ENCODE measurements around the gene ATP2A3. TPM values are rescaled to one million over a fixed set of nuclear protein-coding genes. Genes with fewer than 3 reads are reported as not detected.

Gene ATP2A3
- total and polyA plus RNA-seq, 11 donors, result 3.3 to 21.8 (median 7.0) TPM

DNA sequence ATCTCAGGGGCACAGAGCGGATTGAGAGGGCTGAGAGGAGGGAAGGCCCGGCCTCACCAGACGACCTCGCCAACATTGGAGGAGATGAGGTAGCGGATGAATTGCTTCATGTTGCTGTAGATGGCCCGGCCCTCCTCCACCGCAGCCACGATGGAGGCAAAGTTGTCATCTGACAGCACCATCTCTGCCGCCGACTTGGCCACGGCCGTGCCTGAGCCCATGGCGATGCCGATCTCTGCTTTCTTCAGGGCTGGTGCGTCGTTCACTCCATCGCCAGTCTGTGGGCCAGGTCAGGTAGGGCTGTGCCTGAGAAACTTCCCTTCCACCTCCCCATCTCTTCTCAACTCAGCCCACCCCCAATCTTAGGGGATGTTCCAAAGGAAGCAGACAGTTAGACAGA is 26.9 kb downstream of the ATP2A3 start:
- ATAC-seq, result no peak
- no peak overlapping the region for H3K27ac ChIP-seq
- no peaks in the 10 kb centered on the region for H3K9me3 ChIP-seq
- 96 to 99% (median 97%) methylated on average over 13 to 17 of the region's 17 CpGs for WGBS, 4 donors
- H3K36me3 ChIP-seq, result peaks cover 0 to 51% (median 6%) of the 10 kb centered on the region in 9 donors
- peaks cover 0 to 6% (median 0%) of the 10 kb centered on the region in 12 donors for H3K4me1 ChIP-seq
- H3K27me3 ChIP-seq, result no peaks in the 10 kb centered on the region
- no peak overlapping the region for H3K4me3 ChIP-seq
- TF ChIP-seq POLR2A (IDR thresholded peaks at IDR 0.05), result no peak
- TF ChIP-seq, protein P1, sequence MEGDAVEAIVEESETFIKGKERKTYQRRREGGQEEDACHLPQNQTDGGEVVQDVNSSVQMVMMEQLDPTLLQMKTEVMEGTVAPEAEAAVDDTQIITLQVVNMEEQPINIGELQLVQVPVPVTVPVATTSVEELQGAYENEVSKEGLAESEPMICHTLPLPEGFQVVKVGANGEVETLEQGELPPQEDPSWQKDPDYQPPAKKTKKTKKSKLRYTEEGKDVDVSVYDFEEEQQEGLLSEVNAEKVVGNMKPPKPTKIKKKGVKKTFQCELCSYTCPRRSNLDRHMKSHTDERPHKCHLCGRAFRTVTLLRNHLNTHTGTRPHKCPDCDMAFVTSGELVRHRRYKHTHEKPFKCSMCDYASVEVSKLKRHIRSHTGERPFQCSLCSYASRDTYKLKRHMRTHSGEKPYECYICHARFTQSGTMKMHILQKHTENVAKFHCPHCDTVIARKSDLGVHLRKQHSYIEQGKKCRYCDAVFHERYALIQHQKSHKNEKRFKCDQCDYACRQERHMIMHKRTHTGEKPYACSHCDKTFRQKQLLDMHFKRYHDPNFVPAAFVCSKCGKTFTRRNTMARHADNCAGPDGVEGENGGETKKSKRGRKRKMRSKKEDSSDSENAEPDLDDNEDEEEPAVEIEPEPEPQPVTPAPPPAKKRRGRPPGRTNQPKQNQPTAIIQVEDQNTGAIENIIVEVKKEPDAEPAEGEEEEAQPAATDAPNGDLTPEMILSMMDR (IDR thresholded peaks at IDR 0.05), result no peak
- DNase-seq, result no peak
- intact Hi-C loops (cut with DNase I), result loop anchor here in 4 of 10 donors (2.0 to 10.0 kb wide), 4 partner anchors 65 to 135 kb away; no protein-coding TSS in a partner anchor

DNA sequence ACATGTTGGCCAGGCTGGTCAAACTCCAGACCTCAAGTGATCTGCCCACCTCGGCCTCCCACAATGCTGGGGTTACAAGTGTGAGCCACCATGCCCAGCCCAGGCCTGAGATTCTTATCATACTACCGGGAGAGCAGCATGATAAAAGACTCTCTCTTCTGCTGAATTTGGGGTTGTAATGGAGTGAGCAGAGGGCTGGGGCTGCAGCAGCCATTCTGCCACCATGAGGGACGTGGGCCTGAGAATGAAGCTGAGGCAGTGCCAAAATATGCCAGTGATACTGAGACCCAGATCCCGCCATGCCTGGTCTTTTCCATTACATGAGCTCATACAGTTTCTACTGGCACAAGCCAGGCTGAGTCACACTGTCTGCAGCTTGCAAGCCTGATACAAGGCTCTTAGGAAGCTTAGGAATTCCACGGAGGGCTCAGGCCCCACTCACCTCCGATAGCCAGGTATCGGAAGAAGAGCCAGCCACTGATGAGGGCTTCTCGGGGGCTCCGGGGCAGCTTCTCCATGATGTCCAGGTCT is 28.3 kb downstream of the ATP2A3 start:
- Histone ChIP-seq H3K27me3 (no peaks in the 10 kb centered on the region), H3K36me3 (peaks cover 0 to 40% (median 6%) of the 10 kb centered on the region in 9 donors), H3K9me3 (no peaks in the 10 kb centered on the region), H3K4me1 (peaks cover 0 to 6% (median 0%) of the 10 kb centered on the region in 12 donors), H3K27ac (no peak overlapping the region), H3K4me3 (no peak overlapping the region)
- intact Hi-C loops (cut with DNase I), result loop anchor here in 9 of 10 donors (1.0 to 10.0 kb wide), 6 partner anchors 67 to 136 kb away; no protein-coding TSS in a partner anchor
- TF ChIP-seq POLR2A (IDR thresholded peaks at IDR 0.05), result no peak
- TF ChIP-seq, protein P1 (IDR thresholded peaks at IDR 0.05), result no peak
- peak in 1 of 4 donors; percentile 23 for ATAC-seq
- 94 to 98% (median 97%) methylated on average over 5 to 9 of the region's 9 CpGs for WGBS, 4 donors
- no peak for DNase-seq

DNA sequence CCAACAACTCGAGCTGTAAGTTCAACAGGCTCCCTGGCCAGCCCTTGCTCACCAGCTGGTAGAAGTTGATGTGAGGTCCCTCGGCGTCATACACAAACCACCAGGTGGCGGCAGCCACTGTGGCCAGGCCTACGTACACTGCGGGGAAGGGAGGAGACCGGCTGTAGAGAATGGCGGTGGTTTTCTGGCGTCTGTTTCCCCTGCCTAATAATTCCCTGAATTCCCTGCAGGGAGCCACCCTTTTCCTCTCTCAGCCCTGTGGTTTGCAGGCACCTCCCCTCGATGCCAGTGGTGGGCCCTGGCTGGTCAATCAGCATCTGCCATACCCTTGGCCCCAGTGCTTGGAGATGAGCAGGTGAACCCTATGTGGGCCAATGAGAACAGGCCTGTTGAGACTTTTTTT is 29.1 kb downstream of the ATP2A3 start:
- no peaks in the 10 kb centered on the region for H3K27me3 ChIP-seq
- no peak overlapping the region for H3K4me3 ChIP-seq
- no peak for TF ChIP-seq POLR2A (IDR thresholded peaks at IDR 0.05)
- TF ChIP-seq, protein P1 (IDR thresholded peaks at IDR 0.05), result peak; percentile 60 to 82 (median 72)
- intact Hi-C loops (cut with DNase I), result loop anchor here in 8 of 10 donors (1.0 to 10.0 kb wide), 5 partner anchors 69 to 137 kb away; no protein-coding TSS in a partner anchor
- ATAC-seq, result peak; percentile 87 to 98 (median 96)
- H3K27ac ChIP-seq, result no peak overlapping the region
- H3K9me3 ChIP-seq, result no peaks in the 10 kb centered on the region
- H3K36me3 ChIP-seq, result peaks cover 0 to 33% (median 6%) of the 10 kb centered on the region in 9 donors
- peak in 4 of 5 donors; percentile 73 to 83 (median 78) for DNase-seq
- 7 to 17% (median 12%) methylated on average over 10 of the region's 10 CpGs for WGBS, 4 donors
- H3K4me1 ChIP-seq, result peaks cover 0 to 6% (median 0%) of the 10 kb centered on the region in 12 donors

DNA sequence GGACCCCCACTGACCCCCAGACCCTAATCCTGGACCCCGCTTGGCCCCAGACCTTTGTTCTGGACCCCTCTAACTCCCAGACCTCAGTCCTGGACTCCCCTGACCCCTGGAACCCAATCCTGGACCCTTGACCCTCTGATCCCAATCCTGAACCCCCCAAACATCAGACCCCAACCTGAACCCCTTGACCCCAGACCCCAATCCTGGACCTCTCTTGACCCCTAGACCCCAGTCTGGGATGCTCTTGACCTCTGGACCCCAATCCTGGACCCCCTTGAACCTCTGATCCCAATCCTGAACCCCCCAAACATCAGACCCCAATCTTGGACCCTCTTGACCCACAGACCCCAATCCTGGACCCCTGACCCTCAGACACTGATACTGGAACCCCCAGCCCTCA is 34.5 kb downstream of the ATP2A3 start:
- Histone ChIP-seq H3K9me3 (no peaks in the 10 kb centered on the region), H3K27me3 (no peaks in the 10 kb centered on the region), H3K4me1 (peaks cover 0 to 18% (median 7%) of the 10 kb centered on the region in 12 donors), H3K36me3 (peaks cover 0 to 17% (median 0%) of the 10 kb centered on the region in 9 donors), H3K4me3 (no peak overlapping the region), H3K27ac (no peak overlapping the region)
- ATAC-seq (no peak), DNase-seq (no peak)
- TF ChIP-seq, protein P1 (IDR thresholded peaks at IDR 0.05), result no peak
- TF ChIP-seq POLR2A (IDR thresholded peaks at IDR 0.05), result no peak
- intact Hi-C loops (cut with DNase I), result loop anchor here in 3 of 10 donors (5.0 to 10.0 kb wide), 3 partner anchors 78 to 143 kb away; no protein-coding TSS in a partner anchor
- WGBS, 4 donors, result 96 to 100% (median 100%) methylated on average over 1 of the region's 1 CpG

Data from heart left ventricle (tissue), 16 donors.